ENCODE measurements around the gene SRPK3. TPM values are rescaled to one million over a fixed set of nuclear protein-coding genes. Genes with fewer than 3 reads are reported as not detected.

Gene SRPK3
- total RNA-seq, 1 donor from 2014 or later, result 0.13 TPM

DNA sequence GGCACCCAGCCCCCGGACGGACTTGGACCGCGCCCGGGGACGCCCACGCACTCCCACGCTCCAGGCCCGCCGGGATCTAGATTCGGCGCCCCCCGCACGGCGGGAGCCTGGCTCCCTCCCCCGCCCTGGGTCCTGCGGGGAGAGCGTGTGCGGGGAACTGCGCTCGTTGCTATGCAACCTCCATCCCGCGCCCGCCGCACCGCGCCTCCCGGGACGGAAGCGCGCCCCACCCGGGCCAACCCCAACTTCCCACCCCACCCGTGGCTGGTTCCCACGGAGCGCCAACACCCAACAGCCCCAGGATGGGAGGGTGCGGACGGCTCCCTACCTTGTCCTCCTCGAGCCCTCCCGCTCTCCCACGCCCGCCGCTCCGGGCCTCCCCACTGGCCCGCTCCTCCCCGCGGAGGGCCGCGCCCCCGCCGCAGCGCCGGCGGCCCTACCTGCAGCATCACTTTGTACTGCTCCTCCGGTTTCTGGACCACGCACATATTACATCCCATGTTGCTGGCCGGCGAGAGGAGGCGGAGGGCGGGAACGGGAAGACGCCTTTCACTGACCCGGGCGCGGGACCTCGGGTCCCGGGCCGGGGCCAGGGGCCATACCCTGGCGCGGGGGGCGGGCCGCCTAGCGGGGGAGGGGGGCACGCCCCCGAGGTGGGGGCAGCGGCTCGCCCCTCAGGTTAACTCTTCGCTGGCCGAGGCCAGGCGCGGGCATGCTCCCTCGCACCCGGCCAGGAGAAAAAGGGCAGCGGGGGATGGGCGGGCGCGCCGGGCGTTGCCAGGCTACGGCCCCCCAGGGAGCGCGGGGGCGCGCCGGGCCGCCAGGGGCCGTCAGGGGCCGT lies 49.2 kb downstream of the SRPK3 start, which contains the start of gene PDZD4:
PDZD4 (minus strand) TSS at position 746 of the 841 bp plus-strand sequence; CDS start at position 500, 246 bp downstream.
- no peak for DNase-seq (ENCODE audit: low read depth in 2 of 2)

DNA sequence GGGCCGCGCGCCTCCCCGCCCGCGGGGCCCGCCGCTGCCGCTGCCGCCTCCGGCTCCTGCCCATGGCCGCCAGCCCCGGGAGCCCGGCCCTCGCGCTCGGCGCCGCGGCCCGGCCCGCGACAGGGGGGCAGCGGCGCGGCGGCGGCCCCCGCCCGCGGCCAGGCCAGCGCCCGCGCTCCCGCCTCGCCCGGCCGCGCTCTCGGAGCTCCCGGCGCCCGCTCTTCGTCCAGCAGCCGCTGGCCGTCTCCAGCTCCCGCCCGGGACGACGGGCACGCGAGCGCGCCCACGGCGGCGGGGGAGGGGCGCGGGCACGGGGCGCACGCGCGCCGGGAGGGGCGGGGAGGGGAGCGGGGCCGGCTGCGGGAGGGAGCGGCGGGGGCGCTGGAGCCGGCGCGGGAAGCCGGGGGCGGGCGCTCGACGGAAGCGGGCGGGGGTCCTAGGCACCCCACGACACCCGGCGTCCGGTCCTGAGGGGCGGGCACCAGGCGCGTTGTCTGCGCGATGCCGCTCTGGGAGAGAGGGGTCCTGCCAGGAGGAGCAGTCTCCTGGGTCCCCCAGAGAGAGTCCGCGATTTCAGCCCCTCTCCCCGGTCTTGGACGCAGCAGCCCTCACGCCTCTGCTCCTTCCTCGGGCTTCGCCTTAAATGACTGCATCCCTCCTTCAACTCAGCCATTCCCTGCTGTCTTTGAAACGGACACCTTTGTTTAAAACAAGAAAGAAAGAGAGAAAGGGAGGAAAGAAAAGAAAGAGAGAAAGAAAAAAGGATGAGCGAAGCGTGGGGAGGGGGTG lies 50.0 kb downstream of the SRPK3 start:
- no peak for DNase-seq (ENCODE audit: low read depth in 2 of 2)

DNA sequence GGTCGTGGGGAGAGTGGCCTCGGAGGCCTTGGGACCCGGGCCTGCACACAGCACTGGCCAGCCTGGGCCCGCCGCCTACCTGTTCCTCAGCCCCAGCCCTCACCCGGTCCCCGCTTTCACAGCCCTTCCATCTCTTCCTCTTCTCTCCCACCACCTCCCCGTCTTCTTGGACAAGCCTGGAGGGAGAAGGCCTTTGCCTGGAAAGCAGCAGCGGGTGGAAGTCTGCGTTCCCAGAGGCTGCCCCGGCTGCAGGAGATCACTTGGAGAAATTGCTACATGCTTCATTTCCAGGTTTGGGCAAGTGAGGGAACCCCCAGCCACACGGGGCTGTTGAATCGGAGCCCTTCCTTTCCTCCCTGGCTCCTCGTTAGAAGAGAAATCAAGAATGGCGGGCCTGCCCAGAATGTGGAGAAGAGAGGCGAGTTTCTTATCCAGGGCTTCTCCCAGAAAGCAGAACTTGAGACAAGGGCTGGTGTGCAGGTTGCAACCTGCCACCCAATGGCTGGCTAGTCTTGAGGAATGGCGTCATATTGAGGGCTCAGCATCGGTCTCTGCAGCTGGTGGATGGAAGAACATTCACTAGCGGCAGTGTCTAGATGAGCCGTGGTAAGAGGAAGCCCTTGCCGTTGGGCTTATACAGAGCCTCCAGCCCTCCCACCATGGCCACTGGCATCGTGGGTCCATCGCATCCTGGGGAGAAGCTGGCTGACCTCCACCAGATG lies 50.7 kb downstream of the SRPK3 start:
- no peak for DNase-seq (ENCODE audit: low read depth in 2 of 2)

DNA sequence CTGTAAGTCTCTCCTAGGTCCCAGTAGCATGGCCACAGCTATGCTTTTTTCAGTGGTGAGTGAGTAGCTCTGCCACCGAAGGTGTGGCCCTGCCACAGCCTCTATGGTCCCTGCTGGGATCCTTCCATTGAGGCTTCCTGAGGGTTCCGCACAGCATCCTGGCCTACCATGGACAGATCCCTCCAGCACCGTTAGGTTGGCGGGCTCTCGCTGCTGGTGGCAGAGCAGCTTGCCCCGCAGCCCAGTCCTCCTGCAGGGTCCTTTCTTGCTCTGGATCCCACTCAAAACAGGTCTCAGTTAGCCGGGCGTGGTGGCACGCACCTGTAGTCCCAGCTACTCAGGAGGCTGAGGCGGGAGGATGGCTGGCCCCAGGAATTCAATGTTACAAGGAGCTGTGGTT lies 51.9 kb downstream of the SRPK3 start:
- DNase-seq (ENCODE audit: low read depth in 2 of 2), result no peak

Other genes starting within 250 kb of the SRPK3 start
- gene CCNQ, start 181.9 kb upstream of the SRPK3 start, total RNA-seq, result 37.3 and 39.0 TPM in 2 replicates
- under 0.01 and 0.13 TPM in 2 replicates for gene DUSP9, start 133.8 kb upstream of the SRPK3 start, total RNA-seq
- not detected in 2 replicates for gene PNCK, start 107.2 kb upstream of the SRPK3 start, total RNA-seq
- 5.5 and 5.9 TPM in 2 replicates for gene SLC6A8, start 93.1 kb upstream of the SRPK3 start, total RNA-seq
- gene BCAP31, start 56.7 kb upstream of the SRPK3 start, total RNA-seq, result 341 and 362 TPM in 2 replicates
- 6.2 and 9.1 TPM in 2 replicates for gene ABCD1, start 56.2 kb upstream of the SRPK3 start, total RNA-seq
- 2.4 and 6.7 TPM in 2 replicates for gene PLXNB3, start 16.8 kb upstream of the SRPK3 start, total RNA-seq
- gene IDH3G, start 13.3 kb downstream of the SRPK3 start, total RNA-seq, result 35.9 and 49.6 TPM in 2 replicates
- gene SSR4, start 13.6 kb downstream of the SRPK3 start, total RNA-seq, result 134 and 155 TPM in 2 replicates
- 0.26 and 0.89 TPM in 2 replicates for gene PDZD4, start 49.5 kb downstream of the SRPK3 start, total RNA-seq
- gene L1CAM, start 105.1 kb downstream of the SRPK3 start, total RNA-seq, result 0.13 TPM in 2 replicates
- 1.9 and 2.0 TPM in 2 replicates for gene AVPR2, start 123.6 kb downstream of the SRPK3 start, total RNA-seq
- gene ARHGAP4, start 145.2 kb downstream of the SRPK3 start, total RNA-seq, result 4.9 and 5.1 TPM in 2 replicates
- gene NAA10, start 154.0 kb downstream of the SRPK3 start, total RNA-seq, result 47.5 and 52.6 TPM in 2 replicates
- 10.1 and 40.3 TPM in 2 replicates for gene RENBP, start 163.6 kb downstream of the SRPK3 start, total RNA-seq
- gene HCFC1, start 190.8 kb downstream of the SRPK3 start, total RNA-seq, result 10.0 and 15.9 TPM in 2 replicates
- 2.7 and 6.6 TPM in 2 replicates for gene TMEM187, start 191.7 kb downstream of the SRPK3 start, total RNA-seq
- gene IRAK1, start 238.9 kb downstream of the SRPK3 start, total RNA-seq, result 52.2 and 56.6 TPM in 2 replicates